Skeletal muscle cell (primary cell): ENCODE results near the gene NEURL2.
"Not testable (repeated sequence)": the region's sequence is repeated elsewhere in the genome, so short reads cannot be mapped to it uniquely, and the experiment has no call there.

ENCODE experiments used
- DNase-seq: peaks from one replicate; pipeline ENCODE4 v3.0.0-alpha.2; 2010; ENCODE audit warnings: low read depth
- H3K4me3 ChIP-seq: 2 replicates; pipeline ENCODE4 v1.5.1; 2011; ENCODE audit warnings: low read depth, mild to moderate bottlenecking, control low read depth, low read length, moderate library complexity

The NEURL2 gene

DNA sequence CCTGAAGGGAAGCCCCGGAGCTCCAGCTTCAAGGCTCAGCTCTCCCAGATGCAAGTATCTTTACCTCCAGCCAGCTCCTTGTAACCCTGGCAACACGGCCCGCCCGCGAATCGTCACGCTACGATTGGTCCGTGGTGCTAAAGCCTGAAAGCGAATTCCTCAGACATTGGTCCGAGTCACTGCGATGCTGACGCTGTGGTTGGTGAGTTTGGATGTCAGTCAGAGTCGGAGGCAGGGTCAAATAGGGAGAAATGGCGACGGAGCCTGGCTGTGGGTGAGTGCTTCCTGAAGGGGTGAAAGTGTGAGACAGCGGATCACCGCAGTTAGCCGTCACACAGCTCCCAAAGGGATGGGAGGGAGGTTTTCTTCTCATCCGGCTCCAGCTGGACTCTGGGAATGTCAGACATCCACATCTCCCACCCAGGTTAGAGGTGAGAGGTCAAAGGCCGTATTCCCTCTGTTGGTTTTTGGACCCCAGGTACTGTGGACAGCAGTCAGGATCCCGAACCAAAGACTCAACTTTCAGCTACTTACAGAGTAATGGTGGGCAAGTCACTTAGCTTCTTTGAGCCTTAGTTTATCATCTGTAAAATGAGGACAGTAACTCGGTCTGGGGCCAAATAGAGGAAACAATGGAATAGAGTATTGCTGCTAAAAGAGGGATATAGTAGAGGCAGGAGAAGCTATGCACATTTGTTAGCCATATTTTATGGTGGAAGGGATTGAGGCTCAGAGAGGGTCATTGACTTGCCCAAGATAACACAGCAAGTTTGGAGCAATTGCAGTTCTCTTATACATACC lies 9.8 kb downstream of the NEURL2 start, which contains the start of gene ZSWIM1:
ZSWIM1 (plus strand) TSS at position 240 of the 801 bp plus-strand sequence. CDS start 1,366 bp downstream, outside the sequence.
- peak; percentile 94 for DNase-seq
- H3K4me3 ChIP-seq: peak within 1 kb of the TSS; percentile 68

- no peak overlapping the region for H3K4me3 ChIP-seq
- DNase-seq: no peak
Observed at GRCh38 chr20:45878076-45878761, 12.8 kb downstream of the NEURL2 start.

DNA sequence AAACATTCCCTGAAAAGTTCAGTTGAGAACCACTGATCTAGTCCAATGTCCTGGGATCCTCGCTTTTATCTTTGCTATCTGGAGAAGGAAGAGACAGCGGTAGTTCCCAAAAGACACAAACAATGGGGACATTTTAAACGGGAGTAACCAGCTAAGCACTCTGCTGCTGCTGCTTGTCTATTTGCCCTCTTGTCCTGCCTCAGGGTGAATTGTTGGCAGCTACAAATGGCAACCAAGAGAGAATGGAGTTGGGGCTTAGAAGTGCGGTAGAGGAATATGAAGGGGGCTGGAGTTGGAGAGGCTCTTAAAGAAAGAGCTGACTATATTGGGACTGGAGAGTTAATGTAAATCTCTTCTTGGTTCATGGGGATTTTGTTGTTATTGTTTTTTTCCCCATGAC lies 16.4 kb downstream of the NEURL2 start:
- H3K4me3 ChIP-seq: no peak overlapping the region
- DNase-seq: no peak

DNA sequence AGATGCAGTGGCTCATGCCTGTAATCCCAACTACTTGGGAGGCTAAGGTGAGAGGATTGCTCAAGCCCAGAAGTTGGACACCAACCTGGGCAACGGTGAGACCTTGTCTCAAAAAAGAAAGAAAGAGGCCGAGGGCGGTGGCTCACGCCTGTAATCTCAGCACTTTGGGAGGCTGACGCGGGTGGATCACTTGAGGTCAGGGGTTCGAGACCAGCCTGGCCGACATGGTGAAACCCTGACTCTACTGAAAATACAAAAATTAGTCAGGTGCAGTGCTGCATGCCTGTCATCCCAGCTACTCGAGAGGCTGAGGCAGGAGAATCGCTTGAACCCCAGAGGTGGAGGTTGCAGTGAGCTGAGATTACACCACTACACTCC lies 16.9 kb downstream of the NEURL2 start:
- not testable (repeated sequence) for DNase-seq

GRCh38 chr20:45873409-45874103 lies 17.5 kb downstream of the NEURL2 start:
- no peak for DNase-seq
- no peak overlapping the region for H3K4me3 ChIP-seq

More for the DNA sequence above, 16.9 kb downstream of the NEURL2 start:
- not testable (repeated sequence) for H3K4me3 ChIP-seq

DNA sequence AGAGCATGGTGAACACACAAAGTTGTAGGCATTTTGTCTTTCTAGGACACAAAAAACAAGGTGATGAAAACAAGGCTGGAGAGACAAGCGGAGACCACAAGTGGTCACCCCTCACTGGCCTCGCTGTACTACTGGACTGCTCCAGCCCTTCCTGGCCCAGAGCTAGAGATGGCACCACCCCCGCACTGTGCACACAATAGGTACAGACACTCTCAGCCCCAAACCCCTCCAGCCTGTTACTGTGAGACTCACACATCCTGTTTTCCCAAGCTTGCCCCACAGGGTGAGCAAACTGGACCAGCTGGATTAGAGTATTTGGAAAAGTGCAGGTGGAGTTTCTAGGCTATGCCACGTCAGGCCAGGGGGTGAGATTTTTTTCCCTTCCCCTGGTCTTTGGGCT lies 18.4 kb downstream of the NEURL2 start:
- no peak overlapping the region for H3K4me3 ChIP-seq
- no peak for DNase-seq

DNA sequence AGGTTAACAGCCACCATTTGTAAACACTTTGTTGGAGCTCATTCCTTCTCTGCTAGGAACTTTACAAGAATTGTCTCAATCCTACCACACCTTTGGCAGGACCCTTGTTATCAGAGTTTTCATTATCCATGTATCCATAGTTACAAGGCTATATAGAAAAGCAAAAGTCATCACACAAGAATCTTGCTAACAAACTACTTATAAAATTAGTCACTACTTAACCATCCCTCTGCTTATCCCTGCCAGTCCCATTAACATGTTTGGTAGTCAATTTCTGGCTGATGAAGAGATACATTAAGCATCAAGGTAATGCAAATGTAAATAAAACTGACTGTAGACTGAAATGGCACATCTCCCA lies 23.2 kb downstream of the NEURL2 start:
- no peak for DNase-seq
- H3K4me3 ChIP-seq: no peak overlapping the region

GRCh38 chr20:45867136-45867818 lies 23.7 kb downstream of the NEURL2 start:
- H3K4me3 ChIP-seq: no peak overlapping the region
- no peak for DNase-seq

DNA sequence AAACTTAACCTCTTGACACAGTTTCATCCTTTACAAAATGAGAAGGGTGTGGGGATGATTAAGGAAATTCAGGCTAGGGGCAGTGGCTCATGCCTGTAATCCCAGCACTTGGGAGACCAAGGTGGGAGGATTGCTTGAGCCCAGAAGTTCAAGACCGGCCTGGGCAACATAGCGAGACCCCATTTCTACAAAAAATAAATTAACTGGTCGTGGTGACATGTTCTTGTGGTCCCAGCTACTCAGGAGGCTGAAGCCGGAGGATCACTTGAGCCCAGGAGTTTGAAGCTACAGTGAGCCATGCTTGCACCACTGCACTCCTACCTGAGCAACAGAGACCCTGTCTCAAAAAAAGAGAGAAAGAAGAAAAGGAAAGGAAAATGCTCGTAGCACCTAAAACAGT lies 24.6 kb downstream of the NEURL2 start:
- H3K4me3 ChIP-seq: no peak overlapping the region
- no peak for DNase-seq

GRCh38 chr20:45863543-45864470 lies 27.2 kb downstream of the NEURL2 start:
- no peak overlapping the region for H3K4me3 ChIP-seq
- DNase-seq: no peak

DNA sequence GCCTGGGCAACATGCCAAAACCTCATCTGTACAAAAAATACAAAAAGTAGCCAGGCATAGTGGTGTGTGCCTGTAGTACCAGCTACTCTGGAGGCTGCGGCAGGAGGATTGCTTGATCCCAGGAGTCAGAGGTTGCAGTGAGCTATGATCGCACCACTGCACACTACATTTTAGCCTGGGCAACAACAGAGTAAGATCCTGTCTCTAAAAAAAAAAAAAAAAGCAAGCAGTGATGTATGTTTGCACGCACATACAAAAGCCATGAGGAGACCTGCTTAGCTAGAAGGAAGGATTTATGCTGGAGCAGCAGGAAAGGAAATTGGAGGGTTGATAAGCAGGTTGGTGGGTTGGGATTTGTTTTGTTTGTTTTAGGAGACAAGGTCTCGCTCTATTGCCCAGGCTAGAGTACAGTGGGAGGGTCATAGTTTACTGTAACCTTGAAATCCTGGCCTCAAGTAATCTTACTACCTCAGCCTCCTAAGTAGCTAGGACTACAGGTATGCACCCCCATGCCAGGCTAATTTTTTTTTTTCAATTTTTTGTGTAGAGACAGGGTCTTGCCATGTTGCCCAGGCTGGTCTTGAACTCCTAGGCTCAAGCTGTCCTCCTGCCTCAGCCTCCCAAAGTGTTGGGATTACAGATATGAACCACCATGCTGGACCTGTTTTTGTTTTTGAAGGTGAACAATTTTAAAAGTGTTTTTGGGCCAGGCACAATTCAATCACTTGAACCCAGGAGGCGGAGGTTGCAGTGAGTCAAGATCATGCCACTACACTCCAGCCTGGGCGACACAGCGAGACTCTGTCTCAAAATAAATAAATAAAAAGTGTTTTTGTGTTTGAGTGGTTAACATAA lies 29.6 kb downstream of the NEURL2 start:
- H3K4me3 ChIP-seq: no peak overlapping the region
- DNase-seq: no peak

GRCh38 chr20:45860560-45861220 lies 30.3 kb downstream of the NEURL2 start:
- DNase-seq: no peak
- H3K4me3 ChIP-seq: no peak overlapping the region

DNA sequence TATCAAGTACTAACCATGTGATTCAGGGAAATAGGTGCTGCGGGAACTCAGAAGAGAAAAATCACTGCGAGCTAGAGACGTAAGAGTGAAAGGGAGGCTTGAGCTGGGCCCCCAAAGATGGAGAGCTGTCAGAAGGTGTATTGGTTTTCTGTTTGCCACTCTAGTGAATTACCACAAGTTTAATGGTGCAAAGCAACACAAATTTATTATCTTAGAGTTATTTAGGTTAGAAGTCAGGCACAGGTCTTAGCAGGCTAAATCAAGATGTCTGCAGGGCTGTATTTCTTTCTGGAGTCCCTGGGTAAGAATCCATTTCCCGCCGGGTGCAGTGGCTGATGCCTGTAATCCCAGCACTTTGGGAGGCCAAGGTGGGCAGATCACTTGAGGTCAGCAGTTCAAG lies 31.1 kb downstream of the NEURL2 start:
- DNase-seq: no peak
- H3K4me3 ChIP-seq: no peak overlapping the region

GRCh38 chr20:45857882-45858216 lies 33.2 kb downstream of the NEURL2 start:
- DNase-seq: no peak
- H3K4me3 ChIP-seq: peak overlapping the region; percentile 90

DNA sequence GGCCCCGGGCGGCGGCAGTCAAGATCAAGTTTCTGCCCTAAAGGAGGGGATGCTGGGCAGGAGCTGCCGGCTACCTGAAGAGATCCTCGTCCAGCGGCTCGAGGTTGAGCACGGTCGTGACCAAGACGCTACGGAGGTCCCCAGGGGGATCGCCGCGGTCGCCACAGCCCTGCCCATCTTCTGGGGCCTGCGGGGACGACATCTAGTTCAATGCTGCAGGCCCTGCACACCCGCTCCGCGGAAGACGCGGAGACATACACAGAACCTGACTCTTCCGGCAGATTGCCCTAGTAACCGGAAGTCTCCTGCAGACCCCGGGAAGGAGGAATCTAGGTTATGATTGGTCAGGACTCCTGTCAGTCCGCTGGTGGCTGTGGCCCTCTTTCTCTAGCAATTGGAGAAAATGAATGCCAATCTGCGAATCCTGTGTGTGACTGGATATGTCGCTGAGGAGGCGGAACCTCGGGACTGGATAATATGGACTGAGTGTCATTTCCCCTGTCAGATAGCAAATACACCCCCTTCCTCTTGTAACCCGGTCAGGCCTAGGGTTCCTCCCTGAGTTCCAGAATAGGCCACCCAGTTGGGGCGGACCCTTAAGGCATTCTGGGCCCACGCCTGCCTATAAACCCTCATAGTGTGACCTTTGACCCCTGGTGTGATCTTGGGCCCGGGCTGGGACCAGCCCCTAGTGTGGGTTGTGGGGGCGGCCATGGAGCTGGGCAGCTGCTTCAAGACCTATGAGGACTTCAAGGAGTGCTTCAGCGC lies 33.7 kb downstream of the NEURL2 start, which contains the start of the genes ACOT8 and ZSWIM3:
ACOT8 (minus strand) TSS at position 279 of the 768 bp plus-strand sequence; CDS start at position 202, 77 bp downstream.
ZSWIM3 (plus strand) TSS at position 501 of the 768 bp plus-strand sequence; CDS start at position 713, 212 bp downstream.
- H3K4me3 ChIP-seq: peak within 1 kb of the TSS; percentile 90
- peak; percentile 100 for DNase-seq

DNA sequence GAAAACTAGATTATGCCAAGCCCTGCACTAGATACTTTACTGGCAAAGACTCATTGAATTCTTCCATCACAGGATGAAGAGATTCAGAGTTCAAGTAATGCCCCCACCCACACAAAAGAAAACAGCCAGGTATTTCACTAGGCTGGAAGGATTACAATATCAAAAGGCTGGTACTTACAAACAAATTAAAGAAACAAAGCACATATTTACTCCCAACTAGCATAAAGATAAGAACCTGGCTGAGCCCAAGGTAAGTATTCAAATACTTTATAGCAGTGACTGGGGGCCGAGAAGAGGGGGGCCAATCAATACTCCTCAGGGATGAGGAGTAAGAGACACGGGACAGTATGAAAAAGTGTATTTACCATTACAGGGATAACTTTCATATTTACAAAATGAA lies 37.5 kb downstream of the NEURL2 start:
- no peak for DNase-seq

GRCh38 chr20:45852326-45852725 lies 38.7 kb downstream of the NEURL2 start:
- no peak overlapping the region for H3K4me3 ChIP-seq
- DNase-seq: no peak

More for the DNA sequence above, 37.5 kb downstream of the NEURL2 start:
- no peak overlapping the region for H3K4me3 ChIP-seq
